Neural cell (in vitro differentiated cells): ENCODE results near the gene PRKACB. TPM values are rescaled to one million over a fixed set of nuclear protein-coding genes. Genes with fewer than 3 reads are reported as not detected.

Experiments
- H2AFZ ChIP-seq: fragments of 200-600, 300-800 bp; sonication (generic), shearing (Covaris generic); 2 replicates; pipeline ENCODE4 v1.6.0; 2014; ENCODE audit warnings: low read depth, mild to moderate bottlenecking, antibody characterized with exemption, low read length, moderate library complexity
- H3F3A ChIP-seq: fragments of 200-600 bp; shearing (Covaris generic); 2 replicates; pipeline ENCODE4 v1.6.1; 2016; ENCODE audit warnings: mild to moderate bottlenecking, moderate library complexity, mixed read lengths, antibody characterized with exemption, low read length; ENCODE audit not compliant: insufficient read depth, poor library complexity, severe bottlenecking
- H3K27ac ChIP-seq: fragments of 200-600, 300-800 bp; sonication (generic), shearing (Covaris generic); 2 replicates; pipeline ENCODE4 v1.5.1; 2014; ENCODE audit warnings: mild to moderate bottlenecking, low read length, moderate library complexity
- H3K27me3 ChIP-seq: fragments of 300-800, 200-600 bp; sonication (generic), shearing (Covaris generic); 2 replicates; pipeline ENCODE4 v1.6.0; 2014; ENCODE audit warnings: mild to moderate bottlenecking, low read depth, low read length, moderate library complexity; ENCODE audit not compliant: insufficient read depth
- H3K36me3 ChIP-seq: fragments of 300-800, 200-600 bp; sonication (generic), shearing (Covaris generic); 2 replicates; pipeline ENCODE4 v1.5.1; 2014; ENCODE audit warnings: mild to moderate bottlenecking, antibody characterized with exemption, low read length, moderate library complexity; ENCODE audit not compliant: insufficient read depth
- H3K4me2 ChIP-seq: fragments of 300-800, 200-600 bp; sonication (generic), shearing (Covaris generic); 2 replicates; pipeline ENCODE4 v1.6.0; 2014; ENCODE audit warnings: mild to moderate bottlenecking, low read length
- H3K4me3 ChIP-seq: fragments of 300-800, 200-600 bp; sonication (generic), shearing (Covaris generic); 2 replicates; pipeline ENCODE4 v1.5.1; 2014; ENCODE audit warnings: mild to moderate bottlenecking, low read length, moderate library complexity
- H3K79me2 ChIP-seq: fragments of 200-600 bp; shearing (Covaris generic); replicated peaks from 2 replicates; pipeline ENCODE4 v1.6.0; 2014; ENCODE audit warnings: mild to moderate bottlenecking, low read length, moderate library complexity; ENCODE audit not compliant: insufficient read depth
- H3K9ac ChIP-seq: fragments of 300-800, 200-600 bp; sonication (generic), shearing (Covaris generic); 2 replicates; pipeline ENCODE4 v1.6.1; 2016; ENCODE audit warnings: mild to moderate bottlenecking, low read length, mixed read lengths
- H3K9me2 ChIP-seq: fragments of 200-600 bp; shearing (Covaris generic); 2 replicates; pipeline ENCODE4 v1.6.1; 2016; ENCODE audit warnings: mild to moderate bottlenecking, low read length, mixed read lengths; ENCODE audit not compliant: insufficient read depth
- H3K9me3 ChIP-seq: fragments of 200-600, 300-800 bp; sonication (generic), shearing (Covaris generic); 2 replicates; pipeline ENCODE4 v1.6.1; 2016; ENCODE audit warnings: mild to moderate bottlenecking, mixed run types, low read length, moderate library complexity, mixed read lengths
- H4K20me1 ChIP-seq: fragments of 200-600 bp; shearing (Covaris generic); 2 replicates; pipeline ENCODE4 v1.6.1; 2016; ENCODE audit warnings: mild to moderate bottlenecking, mixed run types; ENCODE audit not compliant: insufficient read depth
- CTCF ChIP-seq: fragments of 450-650 bp; IDR thresholded peaks from 2 replicates; pipeline ENCODE4 v1.5.1; 2014; ENCODE audit warnings: antibody characterized with exemption, mild to moderate bottlenecking, moderate library complexity; ENCODE audit not compliant: poor library complexity, severe bottlenecking
- EP300 ChIP-seq: fragments of 450-650 bp; conservative IDR thresholded peaks from 2 replicates; pipeline ENCODE4 v1.6.1; 2014; ENCODE audit warnings: antibody characterized with exemption, mild to moderate bottlenecking, moderate library complexity; ENCODE audit not compliant: poor library complexity, severe bottlenecking
- EZH2 ChIP-seq: fragments of 200-600, 300-800 bp; shearing (Covaris generic), sonication (generic); IDR thresholded peaks from 2 replicates; pipeline ENCODE4 v1.6.1; 2014; ENCODE audit warnings: antibody characterized with exemption, low read length, borderline replicate concordance, mild to moderate bottlenecking; ENCODE audit not compliant: insufficient read depth, poor library complexity, severe bottlenecking
- MXI1 ChIP-seq: fragments of 450-650 bp; conservative IDR thresholded peaks from 2 replicates; pipeline ENCODE4 v1.6.1; 2014; ENCODE audit warnings: antibody characterized with exemption, mild to moderate bottlenecking; ENCODE audit not compliant: poor library complexity, severe bottlenecking
- POLR2AphosphoS5 ChIP-seq: IDR thresholded peaks from 2 replicates; pipeline ENCODE4 v1.6.1; 2012
- RAD21 ChIP-seq: fragments of 450-650 bp; conservative IDR thresholded peaks from 2 replicates; pipeline ENCODE4 v1.6.1; 2014; ENCODE audit warnings: antibody characterized with exemption, mild to moderate bottlenecking, moderate library complexity
- REST ChIP-seq: IDR thresholded peaks from 2 replicates; pipeline ENCODE4 v1.6.1; 2012; ENCODE audit warnings: borderline replicate concordance
- SMC3 ChIP-seq: fragments of 450-650 bp; conservative IDR thresholded peaks from 2 replicates; pipeline ENCODE4 v1.6.1; 2014; ENCODE audit warnings: antibody characterized with exemption, mild to moderate bottlenecking, moderate library complexity; ENCODE audit not compliant: poor library complexity
- TAF1 ChIP-seq: IDR thresholded peaks from 2 replicates; pipeline ENCODE4 v1.6.1; 2012; ENCODE audit warnings: low read depth
- polyA plus RNA-seq: library from polyadenylated mRNA; depleted of rRNA; stranded (reverse); fragments of >200 nt; gene quantifications from 2 replicates; pipeline ENCODE4 v1.2.3, GENCODE V29; 2014

Gene PRKACB
- polyA plus RNA-seq, 1 donor from 2014 or later, result 979 TPM

- H3K9me2 ChIP-seq, result no peaks in the 10 kb centered on the region
- H4K20me1 ChIP-seq, result no peaks in the 10 kb centered on the region
Observed at GRCh38 chr1:84141182-84142003, 2.7 kb upstream of the PRKACB start.

GRCh38 chr1:84145068-84145467 is 997 bp downstream of the PRKACB start:
- H2AFZ ChIP-seq, result no peak overlapping the region
- no peaks in the 10 kb centered on the region for H3K9me2 ChIP-seq
- H3K4me2 ChIP-seq, result no peak overlapping the region
- no peaks in the 10 kb centered on the region for H3K36me3 ChIP-seq
- no peaks in the 10 kb centered on the region for H3K27me3 ChIP-seq
- H3K9me3 ChIP-seq, result no peaks in the 10 kb centered on the region
- H3K27ac ChIP-seq, result no peak overlapping the region
- H4K20me1 ChIP-seq, result no peaks in the 10 kb centered on the region
- no peak overlapping the region for H3K9ac ChIP-seq
- TF ChIP-seq SMC3, result no peak
- no peak for TF ChIP-seq REST
- TF ChIP-seq EP300, result no peak
- no peak for TF ChIP-seq POLR2AphosphoS5
- no peak for TF ChIP-seq CTCF
- TF ChIP-seq MXI1, result no peak
- no peak for TF ChIP-seq TAF1
- TF ChIP-seq RAD21, result no peak
- no peak for TF ChIP-seq EZH2
- H3K79me2 ChIP-seq, result peaks cover 5% of the 10 kb centered on the region
- no peak overlapping the region for H3K4me3 ChIP-seq
- no peaks in the 10 kb centered on the region for H3F3A ChIP-seq

More at GRCh38 chr1:84141182-84142003, 2.7 kb upstream of the PRKACB start:
- Histone ChIP-seq H3K9ac (no peak overlapping the region), H3K79me2 (peaks cover 5% of the 10 kb centered on the region), H3K36me3 (no peaks in the 10 kb centered on the region), H3K27ac (no peak overlapping the region), H3F3A (no peaks in the 10 kb centered on the region), H3K4me3 (no peak overlapping the region), H2AFZ (no peak overlapping the region), H3K9me3 (no peaks in the 10 kb centered on the region), H3K27me3 (no peaks in the 10 kb centered on the region), H3K4me2 (no peak overlapping the region)
- peak; percentile 72 for TF ChIP-seq CTCF
- no peak for TF ChIP-seq POLR2AphosphoS5
- no peak for TF ChIP-seq MXI1
- TF ChIP-seq EZH2, result no peak
- no peak for TF ChIP-seq TAF1
- peak; percentile 80 for TF ChIP-seq RAD21
- peak; percentile 82 for TF ChIP-seq SMC3
